ENCODE results near the gene OSBPL10. TPM values are rescaled to one million over a fixed set of nuclear protein-coding genes. Genes with fewer than 3 reads are reported as not detected.

The OSBPL10 gene
- total and polyA plus RNA-seq, 2 of the 8 experiments (the other 6 are each of a cell fraction or from before 2014, with no cell fraction given): 26.2 to 86.7 TPM

DNA sequence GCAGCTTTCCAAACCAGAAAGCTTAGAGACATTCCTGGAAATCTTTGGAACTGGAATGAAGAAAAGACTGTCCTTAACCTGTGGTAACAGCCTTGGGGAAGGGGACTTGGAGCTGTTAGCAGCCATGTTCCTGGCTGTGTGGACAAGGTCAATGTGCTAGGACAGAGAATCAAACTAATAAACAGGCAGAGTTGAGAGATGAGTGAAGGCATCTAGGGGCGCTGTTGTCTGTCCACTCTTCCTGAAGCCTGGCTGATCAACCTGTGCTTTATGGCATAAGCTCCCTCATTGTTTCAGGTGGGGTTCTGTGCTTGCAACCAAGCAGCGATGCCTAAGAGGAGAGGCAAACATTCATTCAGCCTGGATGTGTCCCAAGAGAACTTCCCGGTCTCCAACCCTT lies 19.8 kb upstream of the OSBPL10 start:
- H3K56ac ChIP-seq (replicated peaks; ENCODE audit: insufficient read length, low read depth, low read length): no peak overlapping the region
- no peak overlapping the region for H2BK12ac ChIP-seq (ENCODE audit: low read depth, low read length)
- H3K36me3 ChIP-seq (ENCODE audit: control insufficient read depth in 2 of 4, insufficient read depth in 4 of 4, low read length in 3 of 4): no peaks in the 10 kb centered on the region
- no peak overlapping the region for H4K5ac ChIP-seq (ENCODE audit: insufficient read length, low read depth, low read length)
- no peaks in the 10 kb centered on the region for H3K27me3 ChIP-seq (replicated peaks in 1 of 4; ENCODE audit: control insufficient read depth in 3 of 4, extremely low read depth in 1 of 4, insufficient read depth in 3 of 4, low read length in 3 of 4)
- DNase-seq (ENCODE audit: low read depth in 1 of 2, low spot score in 2 of 2) (no peak), FAIRE-seq (peak; percentile 42)
- ChIA-PET CTCF (ENCODE audit: partially characterized antibody) (interaction anchor here (0.9 to 1.7 kb wide), 4 partner anchors 9 to 38 kb away, joined by 3 to 8 read pairs (median 3); no protein-coding TSS in a partner anchor), POLR2A (ENCODE audit: partially characterized antibody) (no interaction called here)
- no peak overlapping the region for H2BK120ac ChIP-seq (replicated peaks; ENCODE audit: low read depth, low read length)
- TF ChIP-seq HDAC6 (IDR thresholded peaks at IDR 0.05; ENCODE audit: low read depth, low read length) (no peak), RAD21 (IDR thresholded peaks at IDR 0.05 in 1 of 2, conservative IDR thresholded peaks at IDR 0.05 in 1 of 2; ENCODE audit: low read depth in 2 of 2, low read length in 2 of 2) (0 out of 4 replicates have a peak, but pooled peaks have one; percentile 2 to 5)
- TF ChIP-seq, protein P1, sequence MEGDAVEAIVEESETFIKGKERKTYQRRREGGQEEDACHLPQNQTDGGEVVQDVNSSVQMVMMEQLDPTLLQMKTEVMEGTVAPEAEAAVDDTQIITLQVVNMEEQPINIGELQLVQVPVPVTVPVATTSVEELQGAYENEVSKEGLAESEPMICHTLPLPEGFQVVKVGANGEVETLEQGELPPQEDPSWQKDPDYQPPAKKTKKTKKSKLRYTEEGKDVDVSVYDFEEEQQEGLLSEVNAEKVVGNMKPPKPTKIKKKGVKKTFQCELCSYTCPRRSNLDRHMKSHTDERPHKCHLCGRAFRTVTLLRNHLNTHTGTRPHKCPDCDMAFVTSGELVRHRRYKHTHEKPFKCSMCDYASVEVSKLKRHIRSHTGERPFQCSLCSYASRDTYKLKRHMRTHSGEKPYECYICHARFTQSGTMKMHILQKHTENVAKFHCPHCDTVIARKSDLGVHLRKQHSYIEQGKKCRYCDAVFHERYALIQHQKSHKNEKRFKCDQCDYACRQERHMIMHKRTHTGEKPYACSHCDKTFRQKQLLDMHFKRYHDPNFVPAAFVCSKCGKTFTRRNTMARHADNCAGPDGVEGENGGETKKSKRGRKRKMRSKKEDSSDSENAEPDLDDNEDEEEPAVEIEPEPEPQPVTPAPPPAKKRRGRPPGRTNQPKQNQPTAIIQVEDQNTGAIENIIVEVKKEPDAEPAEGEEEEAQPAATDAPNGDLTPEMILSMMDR (IDR thresholded peaks at IDR 0.05; ENCODE audit: control extremely low read depth in 1 of 3, insufficient read depth in 1 of 3, low read depth in 1 of 3, low read length in 3 of 3): peak in 1 of 3 experiments; percentile 5; a peak in 1 of 4 replicates
- no peak overlapping the region for H3K4ac ChIP-seq (replicated peaks; ENCODE audit: insufficient read length, low read depth, low read length)
- no peak overlapping the region for H3K4me3 ChIP-seq (ENCODE audit: extremely low read depth in 1 of 4, insufficient read depth in 2 of 4, low read depth in 3 of 4, low read length in 4 of 4)
- no peak overlapping the region for H2BK20ac ChIP-seq (ENCODE audit: low read length)
- no peaks in the 10 kb centered on the region for H4K20me1 ChIP-seq (replicated peaks in 1 of 2; ENCODE audit: control insufficient read depth in 1 of 2, insufficient read depth in 2 of 2, low read length in 2 of 2)
- H3K4me1 ChIP-seq (replicated peaks in 1 of 4; ENCODE audit: control insufficient read depth in 3 of 4, insufficient read depth in 4 of 4, low read length in 3 of 4): peaks cover 2 to 14% (median 5%) of the 10 kb centered on the region in 4 experiments; a peak in 5 of 7 replicates
- H2BK15ac ChIP-seq (ENCODE audit: low read length): no peak overlapping the region
- no peaks in the 10 kb centered on the region for H3K79me2 ChIP-seq (ENCODE audit: control insufficient read depth in 1 of 2, insufficient read depth in 2 of 2, low read length in 2 of 2)
- H3K27ac ChIP-seq (ENCODE audit: low read depth, low read length): no peak overlapping the region
- no peak overlapping the region for H4K8ac ChIP-seq (ENCODE audit: extremely low read depth, insufficient read depth, low read length)
- H2AFZ ChIP-seq (ENCODE audit: low read length): no peak overlapping the region
- H3K79me1 ChIP-seq (ENCODE audit: low read depth, low read length): no peaks in the 10 kb centered on the region
- H3K14ac ChIP-seq (ENCODE audit: insufficient read length): no peak overlapping the region
- no peak overlapping the region for H3K18ac ChIP-seq (ENCODE audit: extremely low read depth, low read length)
- H2BK5ac ChIP-seq (ENCODE audit: low read depth, low read length): no peak overlapping the region
- H3K23ac ChIP-seq (ENCODE audit: insufficient read length): no peak overlapping the region
- H2AK5ac ChIP-seq (ENCODE audit: low read depth, low read length): no peak overlapping the region
- H3K9me3 ChIP-seq (ENCODE audit: insufficient read depth in 2 of 2, low read depth in 1 of 2, low read length in 1 of 2): no peaks in the 10 kb centered on the region
- no peak overlapping the region for H3K4me2 ChIP-seq (ENCODE audit: insufficient read depth in 1 of 2, low read depth in 2 of 2, low read length in 2 of 2)
- no peak overlapping the region for H3K9ac ChIP-seq (replicated peaks in 1 of 4; ENCODE audit: extremely low read depth in 1 of 4, low read depth in 3 of 4, low read length in 3 of 4)
- WGBS, 2 experiments (ENCODE audit: extremely low coverage in 1 of 2, insufficient coverage in 1 of 2, insufficient read length in 1 of 2, insufficient replicate concordance in 2 of 2, low coverage in 1 of 2, low lambda C conversion rate in 2 of 2, missing lambda C conversion rate in 1 of 2): 91% methylated on average over 3 of the region's 3 CpGs; no CpG with 5 or more reads in 1 of the 2 experiments
- no peak overlapping the region for H4K91ac ChIP-seq (replicated peaks; ENCODE audit: insufficient read length, low read length)
- H3K23me2 ChIP-seq (ENCODE audit: low read depth, low read length): no peaks in the 10 kb centered on the region
